Body of pancreas (tissue), 4 donors: ENCODE measurements around the gene FAM47E.

Source experiments
- POLR2A ChIP-seq, 3 donors: fragments of 450-650 bp; IDR thresholded peaks; one replicate each; pipeline ENCODE4 v1.6.1; 2016; ENCODE audit warnings: antibody characterized with exemption in 3 of 3, mild to moderate bottlenecking in 2 of 3
- TF ChIP-seq, protein P1 (sequence below), 7 experiments: fragments of 450-650 bp in 4 of 7; fragments of 200-600 bp in 3 of 7; sonication (generic) in 3 of 7; IDR thresholded peaks; one replicate each; pipeline ENCODE4 v1.5.1; 2016 to 2019; ENCODE audit warnings: antibody characterized with exemption in 7 of 7

DNA sequence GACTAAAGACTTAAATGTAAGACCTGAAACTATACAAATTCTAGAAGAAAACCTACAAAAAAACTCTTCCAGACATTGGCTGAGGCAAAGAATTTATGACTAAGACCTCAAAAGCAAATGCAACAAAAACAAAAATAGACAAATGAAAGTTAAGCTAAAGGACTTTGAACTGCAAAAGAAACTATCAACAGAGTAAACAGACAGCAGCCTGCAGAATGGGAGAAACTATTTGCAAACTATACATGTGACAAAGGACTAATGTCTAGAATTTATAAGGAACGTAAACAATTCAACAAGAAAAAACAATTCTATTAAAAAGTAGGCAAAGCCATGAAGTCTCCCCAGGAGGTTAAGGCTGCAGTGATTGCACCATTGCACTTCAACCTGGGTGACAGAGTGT lies 9.1 kb downstream of the FAM47E start:
- no peak for TF ChIP-seq POLR2A (IDR thresholded peaks at IDR 0.05)
- TF ChIP-seq, protein P1, sequence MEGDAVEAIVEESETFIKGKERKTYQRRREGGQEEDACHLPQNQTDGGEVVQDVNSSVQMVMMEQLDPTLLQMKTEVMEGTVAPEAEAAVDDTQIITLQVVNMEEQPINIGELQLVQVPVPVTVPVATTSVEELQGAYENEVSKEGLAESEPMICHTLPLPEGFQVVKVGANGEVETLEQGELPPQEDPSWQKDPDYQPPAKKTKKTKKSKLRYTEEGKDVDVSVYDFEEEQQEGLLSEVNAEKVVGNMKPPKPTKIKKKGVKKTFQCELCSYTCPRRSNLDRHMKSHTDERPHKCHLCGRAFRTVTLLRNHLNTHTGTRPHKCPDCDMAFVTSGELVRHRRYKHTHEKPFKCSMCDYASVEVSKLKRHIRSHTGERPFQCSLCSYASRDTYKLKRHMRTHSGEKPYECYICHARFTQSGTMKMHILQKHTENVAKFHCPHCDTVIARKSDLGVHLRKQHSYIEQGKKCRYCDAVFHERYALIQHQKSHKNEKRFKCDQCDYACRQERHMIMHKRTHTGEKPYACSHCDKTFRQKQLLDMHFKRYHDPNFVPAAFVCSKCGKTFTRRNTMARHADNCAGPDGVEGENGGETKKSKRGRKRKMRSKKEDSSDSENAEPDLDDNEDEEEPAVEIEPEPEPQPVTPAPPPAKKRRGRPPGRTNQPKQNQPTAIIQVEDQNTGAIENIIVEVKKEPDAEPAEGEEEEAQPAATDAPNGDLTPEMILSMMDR (IDR thresholded peaks at IDR 0.05), result no peak
